Kidney (tissue), 14 donors: ENCODE measurements around the gene FLRT2. TPM values are rescaled to one million over a fixed set of nuclear protein-coding genes. Genes with fewer than 3 reads are reported as not detected.

Source experiments
- DNase-seq, 5 donors: peaks; one replicate each; pipeline ENCODE4 v3.0.0-alpha.2; 2013 to 2020
- FAIRE-seq: peaks from 2 replicates; lab custom pipeline; 2012; peaks lifted over from hg19 to GRCh38; lab: Jason Lieb, UNC
- H3K27ac ChIP-seq, 2 donors: one replicate each; pipeline ENCODE4 v1.7.0; 2013; ENCODE audit warnings: low read depth in 2 of 2, low read length in 2 of 2, inconsistent platforms in 1 of 2
- H3K27me3 ChIP-seq: one replicate; pipeline ENCODE4 v1.7.1; 2013; ENCODE audit warnings: low read length, inconsistent platforms; ENCODE audit not compliant: control insufficient read depth, insufficient read depth
- H3K36me3 ChIP-seq, 3 donors: one replicate each; pipeline versions ENCODE4 v1.7.0 to v1.7.1; 2013; ENCODE audit warnings: low read length in 3 of 3, control low read depth in 1 of 3, inconsistent platforms in 1 of 3; ENCODE audit not compliant: insufficient read depth in 3 of 3, control insufficient read depth in 2 of 3
- H3K4me1 ChIP-seq, 3 donors: one replicate each; pipeline versions ENCODE4 v1.7.0 to v1.7.1; 2013; ENCODE audit warnings: low read length in 3 of 3, inconsistent platforms in 1 of 3, low read depth in 1 of 3; ENCODE audit not compliant: control insufficient read depth in 2 of 3, insufficient read depth in 2 of 3
- H3K4me3 ChIP-seq, 3 donors: one replicate each; pipeline versions ENCODE4 v1.7.0 to v1.8.1; 2013; ENCODE audit warnings: low read length in 3 of 3, control low read depth in 1 of 3, inconsistent platforms in 1 of 3
- H3K9ac ChIP-seq, 3 donors: one replicate each; pipeline versions ENCODE4 v1.7.0 to v1.7.1; 2013; ENCODE audit warnings: low read length in 3 of 3, control low read depth in 1 of 3, inconsistent platforms in 1 of 3
- H3K9me3 ChIP-seq, 3 donors: one replicate each; pipeline versions ENCODE4 v1.7.0 to v1.7.1; 2013; ENCODE audit warnings: low read length in 3 of 3, control low read depth in 1 of 3, inconsistent platforms in 1 of 3; ENCODE audit not compliant: control insufficient read depth in 2 of 3, insufficient read depth in 1 of 3
- intact Hi-C: fragments of 100-400 bp; cut with DNase I; formaldehyde crosslinking; loops from one replicate; pipeline ENCODE4 v1.11.1; 2022
- polyA plus RNA-seq: library from polyadenylated mRNA; stranded (reverse); fragments of 350-450 nt; fragmentation: Illumina TruSeq; extraction: RNeasy Lipid Tissue Mini Kit (QIAGEN cat#74804); gene quantifications from one replicate; pipeline ENCODE4 v1.2.3, GENCODE V29; 2014; ENCODE audit warnings: low read depth, low replicate concordance; ENCODE audit not compliant: insufficient read depth
- total RNA-seq: library from RNA; stranded (reverse); fragmentation: NEBNext Ultra II Directional; extraction: Animal tissue kit (Norgen Biotek cat#: 25700); gene quantifications from one replicate; pipeline ENCODE4 v1.2.1, GENCODE V29; 2021
- TF ChIP-seq, protein P1 (sequence below): IDR thresholded peaks from 3 replicates; pipeline ENCODE4 v1.5.1; 2012; ENCODE audit warnings: mild to moderate bottlenecking, moderate library complexity, borderline replicate concordance; ENCODE audit not compliant: insufficient read depth; ENCODE audit errors: extremely low read depth
- donor health status: control.
- donor health status: control.
- donor health status: control.
- donor health status: control.
- donor health status: control.
- donor health status: DM: yes; HTN: yes; CAD: no.
- donor health status: Normal renal cell carcinoma (clear cell type).

Gene FLRT2
- total and polyA plus RNA-seq, 2 donors from 2014 or later: 1.2 to 16.6 TPM

DNA sequence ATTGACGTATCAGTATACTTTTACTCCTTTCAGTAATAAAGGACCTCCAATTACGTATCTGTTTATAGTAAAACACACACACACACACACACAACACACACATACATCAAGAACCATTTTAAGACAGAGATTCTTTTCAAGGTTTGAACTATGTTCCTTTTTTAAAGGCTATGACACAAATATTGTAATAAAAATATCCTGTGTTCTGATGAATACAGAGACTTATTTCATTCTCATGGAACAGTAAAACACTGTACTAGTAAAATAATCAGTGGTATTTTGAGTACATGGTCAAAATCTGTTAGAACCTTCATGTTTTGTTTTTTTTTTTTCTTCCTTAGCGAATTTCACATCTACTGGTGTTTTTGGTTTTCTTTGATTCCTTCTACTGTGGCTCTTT, 7.6 kb downstream of the FLRT2 start:
- H3K9ac ChIP-seq: peak overlapping the region in 1 of 3 donors; percentile 34
- H3K36me3 ChIP-seq: no peaks in the 10 kb centered on the region
- no peaks in the 10 kb centered on the region for H3K27me3 ChIP-seq
- H3K9me3 ChIP-seq: no peaks in the 10 kb centered on the region
- H3K4me3 ChIP-seq: peak overlapping the region in 1 of 3 donors; percentile 97
- FAIRE-seq (no peak), DNase-seq (peak in 1 of 5 donors; percentile 6)
- TF ChIP-seq, protein P1, sequence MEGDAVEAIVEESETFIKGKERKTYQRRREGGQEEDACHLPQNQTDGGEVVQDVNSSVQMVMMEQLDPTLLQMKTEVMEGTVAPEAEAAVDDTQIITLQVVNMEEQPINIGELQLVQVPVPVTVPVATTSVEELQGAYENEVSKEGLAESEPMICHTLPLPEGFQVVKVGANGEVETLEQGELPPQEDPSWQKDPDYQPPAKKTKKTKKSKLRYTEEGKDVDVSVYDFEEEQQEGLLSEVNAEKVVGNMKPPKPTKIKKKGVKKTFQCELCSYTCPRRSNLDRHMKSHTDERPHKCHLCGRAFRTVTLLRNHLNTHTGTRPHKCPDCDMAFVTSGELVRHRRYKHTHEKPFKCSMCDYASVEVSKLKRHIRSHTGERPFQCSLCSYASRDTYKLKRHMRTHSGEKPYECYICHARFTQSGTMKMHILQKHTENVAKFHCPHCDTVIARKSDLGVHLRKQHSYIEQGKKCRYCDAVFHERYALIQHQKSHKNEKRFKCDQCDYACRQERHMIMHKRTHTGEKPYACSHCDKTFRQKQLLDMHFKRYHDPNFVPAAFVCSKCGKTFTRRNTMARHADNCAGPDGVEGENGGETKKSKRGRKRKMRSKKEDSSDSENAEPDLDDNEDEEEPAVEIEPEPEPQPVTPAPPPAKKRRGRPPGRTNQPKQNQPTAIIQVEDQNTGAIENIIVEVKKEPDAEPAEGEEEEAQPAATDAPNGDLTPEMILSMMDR: no peak
- intact Hi-C loops: no loop called here
- no peak overlapping the region for H3K27ac ChIP-seq
- H3K4me1 ChIP-seq: peaks cover 0 to 2% (median 0%) of the 10 kb centered on the region in 3 donors

DNA sequence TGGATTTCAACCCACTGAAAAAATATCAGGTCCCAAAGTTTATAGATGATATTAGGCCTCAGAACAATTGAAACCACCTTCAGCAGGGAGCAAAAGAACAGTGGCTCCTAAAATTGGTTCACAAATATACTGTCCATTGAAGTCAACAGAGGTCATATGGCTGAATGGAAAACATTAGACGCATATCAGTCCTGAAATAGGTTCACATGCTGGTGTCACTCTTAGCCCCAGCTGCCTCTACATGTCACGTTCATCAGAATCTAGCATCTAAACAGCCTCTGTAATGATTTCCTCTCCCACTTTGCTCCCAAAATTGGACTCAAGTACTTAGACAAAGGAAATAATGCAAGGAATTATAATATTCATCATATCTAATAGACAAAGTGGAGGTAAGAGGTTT, 8.7 kb downstream of the FLRT2 start:
- FAIRE-seq (no peak), DNase-seq (no peak)
- Histone ChIP-seq H3K4me3 (no peak overlapping the region), H3K36me3 (no peaks in the 10 kb centered on the region), H3K27me3 (no peaks in the 10 kb centered on the region), H3K9me3 (no peaks in the 10 kb centered on the region), H3K9ac (no peak overlapping the region), H3K27ac (no peak overlapping the region), H3K4me1 (no peaks in the 10 kb centered on the region)
- TF ChIP-seq, protein P1: no peak
- intact Hi-C loops: no loop called here

DNA sequence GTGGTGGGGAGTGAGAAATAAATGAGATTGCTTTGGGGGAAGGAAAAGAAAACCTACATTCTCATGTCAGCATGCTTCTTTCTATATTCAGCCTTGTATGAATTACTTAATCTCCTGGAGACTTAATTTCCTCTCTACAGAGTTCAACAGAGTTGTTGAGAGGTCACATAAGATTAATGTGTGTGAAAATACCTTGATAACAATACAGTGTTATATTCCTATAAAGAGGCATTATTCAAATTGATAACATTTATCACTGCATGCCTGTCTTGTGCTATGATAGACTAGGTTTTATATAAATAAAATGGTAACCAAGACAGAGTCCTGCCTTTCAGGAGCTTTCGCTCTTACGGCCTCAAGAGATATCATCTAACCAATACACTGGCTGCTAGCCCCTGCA, 9.6 kb downstream of the FLRT2 start:
- no peak for FAIRE-seq
- DNase-seq: no peak
- Histone ChIP-seq H3K4me1 (no peaks in the 10 kb centered on the region), H3K9ac (no peak overlapping the region), H3K9me3 (no peaks in the 10 kb centered on the region), H3K27me3 (no peaks in the 10 kb centered on the region), H3K4me3 (no peak overlapping the region), H3K36me3 (no peaks in the 10 kb centered on the region), H3K27ac (no peak overlapping the region)
- TF ChIP-seq, protein P1: no peak
- intact Hi-C loops: no loop called here

DNA sequence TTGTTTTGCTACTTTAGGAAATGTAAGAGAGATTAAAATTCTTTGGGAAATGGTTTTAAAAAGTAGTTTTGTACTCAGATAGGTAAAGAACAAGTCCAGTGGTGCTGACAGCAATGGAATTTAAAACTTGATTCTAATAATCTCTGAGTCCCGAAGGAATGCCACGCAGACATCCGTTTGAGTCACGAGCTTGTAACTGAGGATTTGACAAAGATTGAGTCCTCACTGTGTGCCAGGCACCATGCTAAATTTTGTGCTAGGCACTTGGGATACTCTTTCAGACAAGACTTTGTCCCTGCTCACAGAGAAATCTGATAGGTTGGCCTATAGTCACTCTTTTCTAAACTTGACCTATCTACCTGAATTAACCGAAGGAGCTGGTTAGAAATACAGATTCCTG, 12.7 kb downstream of the FLRT2 start:
- intact Hi-C loops: no loop called here
- FAIRE-seq (no peak), DNase-seq (no peak)
- Histone ChIP-seq H3K9ac (no peak overlapping the region), H3K4me1 (no peaks in the 10 kb centered on the region), H3K36me3 (no peaks in the 10 kb centered on the region), H3K9me3 (no peaks in the 10 kb centered on the region), H3K27me3 (no peaks in the 10 kb centered on the region), H3K4me3 (no peak overlapping the region), H3K27ac (no peak overlapping the region)
- TF ChIP-seq, protein P1: no peak
